GM12878 (cell line): ENCODE results near the gene MYO1D. TPM values are rescaled to one million over a fixed set of nuclear protein-coding genes. Genes with fewer than 3 reads are reported as not detected.

Experiments
- BHLHE40 ChIP-seq, 2 experiments: fragments of 450-650 bp in 1 of 2; IDR thresholded peaks; 2 replicates each; pipeline ENCODE4 v1.6.1; 2011 to 2017; ENCODE audit warnings: low read depth in 2 of 2, borderline replicate concordance in 1 of 2, improper control_type of control experiment in 1 of 2, low read length in 1 of 2, mild to moderate bottlenecking in 1 of 2
- CBX3 ChIP-seq: fragments of 200-600 bp; sonication (generic); IDR thresholded peaks from 2 replicates; pipeline ENCODE4 v1.6.1; 2016; ENCODE audit warnings: low read depth, borderline replicate concordance
- FOS ChIP-seq: IDR thresholded peaks from 3 replicates; pipeline ENCODE4 v1.6.1; 2011; ENCODE audit warnings: borderline replicate concordance; ENCODE audit not compliant: insufficient read length; ENCODE audit errors: extremely low read depth
- HDAC2 ChIP-seq: fragments of 200-600 bp; sonication (generic); IDR thresholded peaks from 2 replicates; pipeline ENCODE4 v1.6.1; 2017
- IKZF2 ChIP-seq, 2 experiments: fragments of 450-650 bp; IDR thresholded peaks; 2 replicates each; pipeline ENCODE4 v1.6.1; 2017; ENCODE audit warnings: mild to moderate bottlenecking in 2 of 2, moderate library complexity in 2 of 2
- KLF5 ChIP-seq: fragments of 450-650 bp; IDR thresholded peaks from 2 replicates; pipeline ENCODE4 v1.6.1; 2014; ENCODE audit warnings: mild to moderate bottlenecking; ENCODE audit not compliant: partially characterized antibody
- LARP7 ChIP-seq: fragments of 450-650 bp; IDR thresholded peaks from 2 replicates; pipeline ENCODE4 v1.6.1; 2017; ENCODE audit warnings: mild to moderate bottlenecking
- MYB ChIP-seq: fragments of 150-350 bp; IDR thresholded peaks from 2 replicates; pipeline ENCODE4 v1.6.1; 2014; ENCODE audit warnings: mild to moderate bottlenecking, low read depth, low read length, borderline replicate concordance
- NFXL1 ChIP-seq: fragments of 450-650 bp; IDR thresholded peaks from 2 replicates; pipeline ENCODE4 v1.6.1; 2017; ENCODE audit warnings: antibody characterized with exemption, mild to moderate bottlenecking, borderline replicate concordance
- NFYB ChIP-seq: IDR thresholded peaks from 2 replicates; pipeline ENCODE4 v1.6.1; 2011; ENCODE audit warnings: low read depth, mild to moderate bottlenecking, low read length, improper control_type of control experiment, moderate library complexity; ENCODE audit not compliant: insufficient read depth
- NR2C1 ChIP-seq: fragments of 450-650 bp; IDR thresholded peaks from 2 replicates; pipeline ENCODE4 v1.6.1; 2017; ENCODE audit warnings: antibody characterized with exemption, mild to moderate bottlenecking, moderate library complexity
- PAX5 ChIP-seq: IDR thresholded peaks from 2 replicates; pipeline ENCODE4 v1.6.1; 2011; ENCODE audit warnings: low read depth, low read length, borderline replicate concordance
- POLR2A ChIP-seq: IDR thresholded peaks from 2 replicates; pipeline ENCODE4 v1.6.1; 2011; ENCODE audit warnings: low read depth, mild to moderate bottlenecking, low read length
- POLR2AphosphoS2 ChIP-seq: IDR thresholded peaks from 2 replicates; pipeline ENCODE4 v1.6.1; 2011; ENCODE audit warnings: low read depth, mild to moderate bottlenecking, low read length, improper control_type of control experiment, moderate library complexity
- WRNIP1 ChIP-seq: IDR thresholded peaks from 2 replicates; pipeline ENCODE4 v1.6.1; 2011; ENCODE audit warnings: low read depth, low read length, improper control_type of control experiment, borderline replicate concordance
- ZNF217 ChIP-seq: fragments of 450-650 bp; IDR thresholded peaks from 2 replicates; pipeline ENCODE4 v1.6.1; 2017; ENCODE audit warnings: antibody characterized with exemption, mild to moderate bottlenecking
- polyA plus RNA-seq, 11 experiments: library from polyadenylated mRNA; depleted of rRNA in 4 of 11; unstranded in 6 of 11; stranded (reverse) in 5 of 11; fragments of >200 nt; fragmentation: Nextera tagmentation in 4 of 11; fragmentation: Illumina TruSeq in 1 of 11; extraction: Ambion mirVana in 4 of 11; extraction: Trizol in 1 of 11; gene quantifications; 1 replicate in 1 of 11; 2 replicates in 10 of 11; pipeline versions ENCODE4 v1.2.1 to v1.2.3, GENCODE V29; 2011 to 2016; ENCODE audit warnings: inconsistent platforms in 2 of 11, missing spikeins in 2 of 11, low read depth in 1 of 11
- total RNA-seq, 4 experiments: library from RNA; depleted of rRNA in 3 of 4; stranded (reverse); fragments of >200 nt in 3 of 4; fragmentation: Illumina TruSeq in 1 of 4; extraction: Trizol in 1 of 4; gene quantifications; 2 replicates each; pipeline versions ENCODE4 v1.2.1 to v1.2.3, GENCODE V29; 2013 to 2021
- TF ChIP-seq, protein P1 (sequence below): fragments of 450-650 bp; formaldehyde crosslinking; IDR thresholded peaks from 2 replicates; pipeline ENCODE4 v1.4.0; 2020; ENCODE audit warnings: mild to moderate bottlenecking, moderate library complexity
- TF ChIP-seq, protein P2 (sequence below): IDR thresholded peaks from 2 replicates; pipeline ENCODE4 v1.6.1; 2011; ENCODE audit warnings: borderline replicate concordance, low read depth, mild to moderate bottlenecking, moderate library complexity, low read length; ENCODE audit not compliant: insufficient read depth, poor library complexity, severe bottlenecking
- TF ChIP-seq, protein P3 (sequence below): IDR thresholded peaks from 2 replicates; pipeline ENCODE4 v1.6.1; 2012; ENCODE audit warnings: low read depth, low read length, improper control_type of control experiment
- TF ChIP-seq, protein P4 (sequence below), 3 experiments: IDR thresholded peaks in 2 of 3; conservative IDR thresholded peaks in 1 of 3; 2 replicates each; pipeline ENCODE4 v1.5.1; 2011; ENCODE audit warnings: low read depth in 3 of 3, low read length in 3 of 3, mild to moderate bottlenecking in 3 of 3, control low read depth in 2 of 3, moderate library complexity in 2 of 3, inconsistent platforms in 1 of 3, mixed read lengths in 1 of 3; ENCODE audit not compliant: control insufficient read depth in 2 of 3, insufficient read depth in 1 of 3; ENCODE audit errors: extremely low read depth in 1 of 3
- TF ChIP-seq, protein P5 (sequence below): fragments of 450-650 bp; IDR thresholded peaks from 2 replicates; pipeline ENCODE4 v1.6.1; 2017; ENCODE audit warnings: mild to moderate bottlenecking

The MYO1D gene
- total and polyA plus RNA-seq, 10 of the 15 experiments (the other 5 are each of a cell fraction or from before 2014, with no cell fraction given) = 1.8 to 37.7 (median 25.4) TPM

DNA sequence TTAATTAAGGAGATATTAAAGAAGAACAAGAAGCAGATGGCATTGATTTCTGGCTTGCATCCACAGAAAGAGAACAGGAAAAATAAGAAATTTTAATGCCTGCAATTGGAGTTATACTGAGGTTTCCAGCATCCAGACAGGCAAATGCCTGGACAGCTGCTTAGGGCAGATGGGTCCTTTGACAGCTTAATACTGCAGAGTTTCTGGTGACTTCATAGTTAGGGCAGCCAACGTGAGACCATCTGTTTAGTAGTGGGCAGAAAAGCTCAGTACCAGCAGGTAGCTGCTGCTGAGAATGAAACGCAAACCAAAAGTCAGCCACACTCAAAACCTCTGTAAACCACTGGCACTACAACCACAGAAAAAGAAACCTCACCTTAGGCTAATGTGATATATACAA is 280.3 kb downstream of the MYO1D start (continued):
- TF ChIP-seq, protein P1, sequence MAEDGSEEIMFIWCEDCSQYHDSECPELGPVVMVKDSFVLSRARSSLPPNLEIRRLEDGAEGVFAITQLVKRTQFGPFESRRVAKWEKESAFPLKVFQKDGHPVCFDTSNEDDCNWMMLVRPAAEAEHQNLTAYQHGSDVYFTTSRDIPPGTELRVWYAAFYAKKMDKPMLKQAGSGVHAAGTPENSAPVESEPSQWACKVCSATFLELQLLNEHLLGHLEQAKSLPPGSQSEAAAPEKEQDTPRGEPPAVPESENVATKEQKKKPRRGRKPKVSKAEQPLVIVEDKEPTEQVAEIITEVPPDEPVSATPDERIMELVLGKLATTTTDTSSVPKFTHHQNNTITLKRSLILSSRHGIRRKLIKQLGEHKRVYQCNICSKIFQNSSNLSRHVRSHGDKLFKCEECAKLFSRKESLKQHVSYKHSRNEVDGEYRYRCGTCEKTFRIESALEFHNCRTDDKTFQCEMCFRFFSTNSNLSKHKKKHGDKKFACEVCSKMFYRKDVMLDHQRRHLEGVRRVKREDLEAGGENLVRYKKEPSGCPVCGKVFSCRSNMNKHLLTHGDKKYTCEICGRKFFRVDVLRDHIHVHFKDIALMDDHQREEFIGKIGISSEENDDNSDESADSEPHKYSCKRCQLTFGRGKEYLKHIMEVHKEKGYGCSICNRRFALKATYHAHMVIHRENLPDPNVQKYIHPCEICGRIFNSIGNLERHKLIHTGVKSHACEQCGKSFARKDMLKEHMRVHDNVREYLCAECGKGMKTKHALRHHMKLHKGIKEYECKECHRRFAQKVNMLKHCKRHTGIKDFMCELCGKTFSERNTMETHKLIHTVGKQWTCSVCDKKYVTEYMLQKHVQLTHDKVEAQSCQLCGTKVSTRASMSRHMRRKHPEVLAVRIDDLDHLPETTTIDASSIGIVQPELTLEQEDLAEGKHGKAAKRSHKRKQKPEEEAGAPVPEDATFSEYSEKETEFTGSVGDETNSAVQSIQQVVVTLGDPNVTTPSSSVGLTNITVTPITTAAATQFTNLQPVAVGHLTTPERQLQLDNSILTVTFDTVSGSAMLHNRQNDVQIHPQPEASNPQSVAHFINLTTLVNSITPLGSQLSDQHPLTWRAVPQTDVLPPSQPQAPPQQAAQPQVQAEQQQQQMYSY (CRISPR knock-in tag) = no peak
- peak in 1 of 2 experiments; percentile 32; a peak in 1 of 4 replicates for TF ChIP-seq IKZF2 (IDR thresholded peaks at IDR 0.05)
- no peak for TF ChIP-seq NFXL1
- TF ChIP-seq LARP7 = no peak
- TF ChIP-seq, protein P2, sequence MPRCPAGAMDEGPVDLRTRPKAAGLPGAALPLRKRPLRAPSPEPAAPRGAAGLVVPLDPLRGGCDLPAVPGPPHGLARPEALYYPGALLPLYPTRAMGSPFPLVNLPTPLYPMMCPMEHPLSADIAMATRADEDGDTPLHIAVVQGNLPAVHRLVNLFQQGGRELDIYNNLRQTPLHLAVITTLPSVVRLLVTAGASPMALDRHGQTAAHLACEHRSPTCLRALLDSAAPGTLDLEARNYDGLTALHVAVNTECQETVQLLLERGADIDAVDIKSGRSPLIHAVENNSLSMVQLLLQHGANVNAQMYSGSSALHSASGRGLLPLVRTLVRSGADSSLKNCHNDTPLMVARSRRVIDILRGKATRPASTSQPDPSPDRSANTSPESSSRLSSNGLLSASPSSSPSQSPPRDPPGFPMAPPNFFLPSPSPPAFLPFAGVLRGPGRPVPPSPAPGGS = no peak
- no peak for TF ChIP-seq MYB
- TF ChIP-seq NR2C1 = no peak
- no peak for TF ChIP-seq ZNF217
- TF ChIP-seq, protein P3, sequence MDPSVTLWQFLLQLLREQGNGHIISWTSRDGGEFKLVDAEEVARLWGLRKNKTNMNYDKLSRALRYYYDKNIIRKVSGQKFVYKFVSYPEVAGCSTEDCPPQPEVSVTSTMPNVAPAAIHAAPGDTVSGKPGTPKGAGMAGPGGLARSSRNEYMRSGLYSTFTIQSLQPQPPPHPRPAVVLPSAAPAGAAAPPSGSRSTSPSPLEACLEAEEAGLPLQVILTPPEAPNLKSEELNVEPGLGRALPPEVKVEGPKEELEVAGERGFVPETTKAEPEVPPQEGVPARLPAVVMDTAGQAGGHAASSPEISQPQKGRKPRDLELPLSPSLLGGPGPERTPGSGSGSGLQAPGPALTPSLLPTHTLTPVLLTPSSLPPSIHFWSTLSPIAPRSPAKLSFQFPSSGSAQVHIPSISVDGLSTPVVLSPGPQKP = no peak
- TF ChIP-seq, protein P4, sequence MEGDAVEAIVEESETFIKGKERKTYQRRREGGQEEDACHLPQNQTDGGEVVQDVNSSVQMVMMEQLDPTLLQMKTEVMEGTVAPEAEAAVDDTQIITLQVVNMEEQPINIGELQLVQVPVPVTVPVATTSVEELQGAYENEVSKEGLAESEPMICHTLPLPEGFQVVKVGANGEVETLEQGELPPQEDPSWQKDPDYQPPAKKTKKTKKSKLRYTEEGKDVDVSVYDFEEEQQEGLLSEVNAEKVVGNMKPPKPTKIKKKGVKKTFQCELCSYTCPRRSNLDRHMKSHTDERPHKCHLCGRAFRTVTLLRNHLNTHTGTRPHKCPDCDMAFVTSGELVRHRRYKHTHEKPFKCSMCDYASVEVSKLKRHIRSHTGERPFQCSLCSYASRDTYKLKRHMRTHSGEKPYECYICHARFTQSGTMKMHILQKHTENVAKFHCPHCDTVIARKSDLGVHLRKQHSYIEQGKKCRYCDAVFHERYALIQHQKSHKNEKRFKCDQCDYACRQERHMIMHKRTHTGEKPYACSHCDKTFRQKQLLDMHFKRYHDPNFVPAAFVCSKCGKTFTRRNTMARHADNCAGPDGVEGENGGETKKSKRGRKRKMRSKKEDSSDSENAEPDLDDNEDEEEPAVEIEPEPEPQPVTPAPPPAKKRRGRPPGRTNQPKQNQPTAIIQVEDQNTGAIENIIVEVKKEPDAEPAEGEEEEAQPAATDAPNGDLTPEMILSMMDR (IDR thresholded peaks at IDR 0.05 in 2 of 3, conservative IDR thresholded peaks at IDR 0.05 in 1 of 3; ENCODE audit: control insufficient read depth in 2 of 3, extremely low read depth in 1 of 3, insufficient read depth in 1 of 3, low read depth in 3 of 3, low read length in 3 of 3) = no peak
- no peak for TF ChIP-seq NFYB
- no peak for TF ChIP-seq CBX3
- no peak for TF ChIP-seq WRNIP1
- TF ChIP-seq HDAC2 = no peak
- TF ChIP-seq, protein P5, sequence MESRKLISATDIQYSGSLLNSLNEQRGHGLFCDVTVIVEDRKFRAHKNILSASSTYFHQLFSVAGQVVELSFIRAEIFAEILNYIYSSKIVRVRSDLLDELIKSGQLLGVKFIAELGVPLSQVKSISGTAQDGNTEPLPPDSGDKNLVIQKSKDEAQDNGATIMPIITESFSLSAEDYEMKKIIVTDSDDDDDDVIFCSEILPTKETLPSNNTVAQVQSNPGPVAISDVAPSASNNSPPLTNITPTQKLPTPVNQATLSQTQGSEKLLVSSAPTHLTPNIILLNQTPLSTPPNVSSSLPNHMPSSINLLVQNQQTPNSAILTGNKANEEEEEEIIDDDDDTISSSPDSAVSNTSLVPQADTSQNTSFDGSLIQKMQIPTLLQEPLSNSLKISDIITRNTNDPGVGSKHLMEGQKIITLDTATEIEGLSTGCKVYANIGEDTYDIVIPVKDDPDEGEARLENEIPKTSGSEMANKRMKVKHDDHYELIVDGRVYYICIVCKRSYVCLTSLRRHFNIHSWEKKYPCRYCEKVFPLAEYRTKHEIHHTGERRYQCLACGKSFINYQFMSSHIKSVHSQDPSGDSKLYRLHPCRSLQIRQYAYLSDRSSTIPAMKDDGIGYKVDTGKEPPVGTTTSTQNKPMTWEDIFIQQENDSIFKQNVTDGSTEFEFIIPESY = no peak
- no peak for TF ChIP-seq POLR2AphosphoS2
- TF ChIP-seq FOS = no peak
- peak in 1 of 2 experiments; percentile 36; a peak in 1 of 4 replicates for TF ChIP-seq BHLHE40 (IDR thresholded peaks at IDR 0.05; ENCODE audit: borderline replicate concordance in 1 of 2, low read depth in 2 of 2, low read length in 1 of 2)
- no peak for TF ChIP-seq POLR2A
- no peak for TF ChIP-seq KLF5
- TF ChIP-seq PAX5 = no peak
